ENCODE results near the gene FCN2. TPM values are rescaled to one million over a fixed set of nuclear protein-coding genes. Genes with fewer than 3 reads are reported as not detected.
A peak's percentile ranks its signal among the peaks of the same experiment; 100 is the strongest.

Gene FCN2
- total and polyA plus RNA-seq, 2 of the 4 experiments (the other 2 are of a cell fraction), result not detected

DNA sequence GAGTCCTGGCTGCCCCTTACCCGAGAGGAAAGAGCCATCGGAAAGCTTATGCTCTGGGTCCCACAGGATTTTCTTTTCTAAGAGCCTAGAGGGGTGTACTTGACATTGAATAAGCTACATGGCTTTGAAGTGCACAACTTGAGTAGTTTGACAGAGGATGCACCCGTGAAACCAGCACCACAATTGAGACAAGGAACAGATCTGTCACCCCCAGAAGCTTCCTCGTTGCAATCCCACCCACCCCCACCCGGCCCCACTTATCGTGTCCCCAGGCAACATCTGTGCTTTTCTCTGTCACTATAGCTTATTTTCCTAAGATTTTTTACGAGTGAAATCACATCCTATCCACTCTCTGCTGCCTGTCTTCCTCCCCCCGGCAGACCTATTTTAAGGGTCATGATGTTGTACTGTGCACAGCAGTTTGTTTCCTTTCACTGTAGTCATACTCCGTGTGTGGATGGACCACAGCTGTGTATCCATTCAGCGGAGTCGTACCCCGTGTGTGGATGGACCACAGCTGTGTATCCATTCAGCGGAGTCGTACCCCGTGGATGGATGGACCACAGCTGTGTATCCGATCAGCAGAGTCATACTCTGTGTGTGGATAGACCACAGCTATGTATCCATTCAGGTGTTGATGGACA lies 8.8 kb upstream of the FCN2 start:
- Histone ChIP-seq H3K4me3 (ENCODE audit: insufficient read depth, low read depth, low read length) (no peak overlapping the region), H3K23ac (ENCODE audit: low read depth, low read length) (0 out of 2 replicates have a peak overlapping the region, but pooled peaks have one; percentile 59), H2AFZ (replicated peaks; ENCODE audit: low read length, poor library complexity) (peak overlapping the region; percentile 67), H3K27me3 (ENCODE audit: control insufficient read depth, insufficient read depth, low read length) (peaks cover 7% of the 10 kb centered on the region), H3K4me2 (ENCODE audit: low read depth, low read length) (peak overlapping the region; percentile 17; the same call in 1 of the 2 replicates), H3K9me3 (ENCODE audit: control insufficient read depth, insufficient read depth, low read length) (no peaks in the 10 kb centered on the region), H3K4me1 (ENCODE audit: control insufficient read depth, insufficient read depth, low read length) (peaks cover 7% of the 10 kb centered on the region; the same call in 1 of the 2 replicates), H3K9ac (ENCODE audit: low read depth, low read length) (no peak overlapping the region), H4K5ac (ENCODE audit: low read depth, low read length) (peak overlapping the region; percentile 58; the same call in 1 of the 2 replicates), H3K18ac (ENCODE audit: low read depth, low read length) (peak overlapping the region; percentile 57; the same call in 1 of the 2 replicates), H3K9me1 (ENCODE audit: insufficient read depth, low read length) (no peaks in the 10 kb centered on the region), H2BK120ac (ENCODE audit: low read depth, low read length) (peak overlapping the region; percentile 91; the same call in 1 of the 2 replicates), H2BK5ac (ENCODE audit: low read depth, low read length, poor library complexity, severe bottlenecking) (no peak overlapping the region), H3K4ac (ENCODE audit: low read depth, low read length) (peak overlapping the region; percentile 80), H4K8ac (ENCODE audit: low read depth in 2 of 2, low read length in 2 of 2) (no peak overlapping the region; a peak in 2 of 4 replicates), H3K14ac (replicated peaks; ENCODE audit: low read depth, low read length) (peak overlapping the region; percentile 19; the same call in 1 of the 2 replicates), H2BK20ac (ENCODE audit: low read depth, low read length) (peak overlapping the region; percentile 80; the same call in 1 of the 2 replicates), H3K36me3 (ENCODE audit: control insufficient read depth, insufficient read depth, low read length) (no peaks in the 10 kb centered on the region), H4K20me1 (ENCODE audit: insufficient read depth, low read length) (no peaks in the 10 kb centered on the region), H3K27ac (ENCODE audit: insufficient read depth, low read length) (peak overlapping the region; percentile 75; the same call in 1 of the 2 replicates), H3K56ac (ENCODE audit: extremely low read depth, insufficient read depth, low read length) (no peak overlapping the region), H2BK15ac (ENCODE audit: low read depth, low read length) (peak overlapping the region; percentile 25; the same call in 1 of the 3 replicates), H4K91ac (ENCODE audit: insufficient read depth, low read depth, low read length) (peak overlapping the region; percentile 58; the same call in 1 of the 2 replicates), H2AK5ac (ENCODE audit: low read depth, low read length) (no peak overlapping the region), H2AK9ac (replicated peaks; ENCODE audit: low read depth, low read length, poor library complexity) (peak overlapping the region; percentile 51), H3K79me1 (ENCODE audit: low read depth in 1 of 2, low read length in 2 of 2) (no peaks in the 10 kb centered on the region)
- peak; percentile 90 for ATAC-seq (ENCODE audit: low read depth)
- no TSS peak for BruUV-seq (replicated peaks)
- DNase-seq, result peak; percentile 65
- intact Hi-C loops (cut with micrococcal nuclease) (no loop called here), dilution Hi-C loops (cut with HindIII; ENCODE audit: low sequenced_read_pairs, unreplicated experiment) (no loop called here), in situ Hi-C loops (cut with MboI; ENCODE audit: low sequenced_read_pairs) (no loop called here)
- POLR2A ChIA-PET (ENCODE audit: unreplicated experiment), result interaction anchor here (0.6 kb wide), 1 partner anchor 14 kb away, joined by 3 read pairs; no protein-coding TSS in a partner anchor
- TF ChIP-seq SMC3 (IDR thresholded peaks at IDR 0.05; ENCODE audit: low read depth, low read length) (no peak), BHLHE40 (IDR thresholded peaks at IDR 0.05; ENCODE audit: low read depth, low read length) (no peak), RFX5 (IDR thresholded peaks at IDR 0.05; ENCODE audit: low read depth, low read length) (no peak), FOS (IDR thresholded peaks at IDR 0.05; ENCODE audit: low read depth, low read length) (no peak), CHD1 (IDR thresholded peaks at IDR 0.05; ENCODE audit: low read depth, low read length) (no peak), MAZ (IDR thresholded peaks at IDR 0.05; ENCODE audit: borderline replicate concordance, low read depth, low read length) (no peak), CEBPB (IDR thresholded peaks at IDR 0.05; ENCODE audit: low read depth, low read length) (no peak), MXI1 (IDR thresholded peaks at IDR 0.05; ENCODE audit: borderline replicate concordance, low read depth, low read length) (no peak), RCOR1 (IDR thresholded peaks at IDR 0.05; ENCODE audit: insufficient replicate concordance, low read length) (no peak), MAFK (IDR thresholded peaks at IDR 0.05; ENCODE audit: low read depth, low read length) (no peak)
- TF ChIP-seq, protein P1, sequence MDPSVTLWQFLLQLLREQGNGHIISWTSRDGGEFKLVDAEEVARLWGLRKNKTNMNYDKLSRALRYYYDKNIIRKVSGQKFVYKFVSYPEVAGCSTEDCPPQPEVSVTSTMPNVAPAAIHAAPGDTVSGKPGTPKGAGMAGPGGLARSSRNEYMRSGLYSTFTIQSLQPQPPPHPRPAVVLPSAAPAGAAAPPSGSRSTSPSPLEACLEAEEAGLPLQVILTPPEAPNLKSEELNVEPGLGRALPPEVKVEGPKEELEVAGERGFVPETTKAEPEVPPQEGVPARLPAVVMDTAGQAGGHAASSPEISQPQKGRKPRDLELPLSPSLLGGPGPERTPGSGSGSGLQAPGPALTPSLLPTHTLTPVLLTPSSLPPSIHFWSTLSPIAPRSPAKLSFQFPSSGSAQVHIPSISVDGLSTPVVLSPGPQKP (IDR thresholded peaks at IDR 0.05; ENCODE audit: borderline replicate concordance, low read depth, low read length), result no peak
- TF ChIP-seq, protein P2, sequence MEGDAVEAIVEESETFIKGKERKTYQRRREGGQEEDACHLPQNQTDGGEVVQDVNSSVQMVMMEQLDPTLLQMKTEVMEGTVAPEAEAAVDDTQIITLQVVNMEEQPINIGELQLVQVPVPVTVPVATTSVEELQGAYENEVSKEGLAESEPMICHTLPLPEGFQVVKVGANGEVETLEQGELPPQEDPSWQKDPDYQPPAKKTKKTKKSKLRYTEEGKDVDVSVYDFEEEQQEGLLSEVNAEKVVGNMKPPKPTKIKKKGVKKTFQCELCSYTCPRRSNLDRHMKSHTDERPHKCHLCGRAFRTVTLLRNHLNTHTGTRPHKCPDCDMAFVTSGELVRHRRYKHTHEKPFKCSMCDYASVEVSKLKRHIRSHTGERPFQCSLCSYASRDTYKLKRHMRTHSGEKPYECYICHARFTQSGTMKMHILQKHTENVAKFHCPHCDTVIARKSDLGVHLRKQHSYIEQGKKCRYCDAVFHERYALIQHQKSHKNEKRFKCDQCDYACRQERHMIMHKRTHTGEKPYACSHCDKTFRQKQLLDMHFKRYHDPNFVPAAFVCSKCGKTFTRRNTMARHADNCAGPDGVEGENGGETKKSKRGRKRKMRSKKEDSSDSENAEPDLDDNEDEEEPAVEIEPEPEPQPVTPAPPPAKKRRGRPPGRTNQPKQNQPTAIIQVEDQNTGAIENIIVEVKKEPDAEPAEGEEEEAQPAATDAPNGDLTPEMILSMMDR (conservative IDR thresholded peaks at IDR 0.05; ENCODE audit: low read depth, low read length), result no peak
- TF ChIP-seq, protein P3, sequence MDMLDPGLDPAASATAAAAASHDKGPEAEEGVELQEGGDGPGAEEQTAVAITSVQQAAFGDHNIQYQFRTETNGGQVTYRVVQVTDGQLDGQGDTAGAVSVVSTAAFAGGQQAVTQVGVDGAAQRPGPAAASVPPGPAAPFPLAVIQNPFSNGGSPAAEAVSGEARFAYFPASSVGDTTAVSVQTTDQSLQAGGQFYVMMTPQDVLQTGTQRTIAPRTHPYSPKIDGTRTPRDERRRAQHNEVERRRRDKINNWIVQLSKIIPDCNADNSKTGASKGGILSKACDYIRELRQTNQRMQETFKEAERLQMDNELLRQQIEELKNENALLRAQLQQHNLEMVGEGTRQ (IDR thresholded peaks at IDR 0.05; ENCODE audit: low read depth, low read length), result no peak
- WGBS, 2 experiments (ENCODE audit: extremely low coverage in 2 of 2, insufficient read length in 1 of 2), result 3% methylated on average over 8 of the region's 16 CpGs; no CpG with 5 or more reads in 1 of the 2 experiments
- CTCF ChIA-PET, result interaction anchor here (0.5 to 1.0 kb wide), 2 partner anchors 303 to 422 kb away, joined by 3 read pairs; no protein-coding TSS in a partner anchor

All from IMR-90 (cell line).